ENCODE measurements around the gene CCDC149. TPM values are rescaled to one million over a fixed set of nuclear protein-coding genes. Genes with fewer than 3 reads are reported as not detected.

CCDC149 gene
- total RNA-seq, 1 experiment from 2014 or later: 7.9 TPM

- no peak for DNase-seq
Measured at GRCh38 chr4:24894846-24895245, 18.0 kb downstream of the CCDC149 start.

GRCh38 chr4:24894243-24894642, 18.6 kb downstream of the CCDC149 start:
- no peaks in the 10 kb centered on the region for H3K27me3 ChIP-seq (ENCODE audit: low read length)
- H4K20me1 ChIP-seq (ENCODE audit: low read length): no peaks in the 10 kb centered on the region
- H3K79me2 ChIP-seq (ENCODE audit: low read length): no peaks in the 10 kb centered on the region
- ChIA-PET CTCF (no interaction called here), POLR2A (ENCODE audit: unreplicated experiment) (no interaction called here)
- H3K9ac ChIP-seq (ENCODE audit: low read length): no peak overlapping the region
- no peak for ATAC-seq
- H2AFZ ChIP-seq (ENCODE audit: low read length): no peak overlapping the region
- DNase-seq: no peak
- intact Hi-C loops (cut with micrococcal nuclease): no loop called here
- peaks cover 8% of the 10 kb centered on the region for H3K4me1 ChIP-seq (ENCODE audit: insufficient read depth, low read length)
- no peaks in the 10 kb centered on the region for H3F3A ChIP-seq (ENCODE audit: low read length, unreplicated experiment)
- H3K27ac ChIP-seq (ENCODE audit: low read length): no peak overlapping the region
- TF ChIP-seq CTCF (conservative IDR thresholded peaks at IDR 0.05; ENCODE audit: low read depth, low read length) (no peak), EZH2phosphoT487 (IDR thresholded peaks at IDR 0.05; ENCODE audit: borderline replicate concordance, low read length) (no peak)
- H3K9me3 ChIP-seq (ENCODE audit: low read length): no peaks in the 10 kb centered on the region
- H3K4me3 ChIP-seq (ENCODE audit: low read length): no peak overlapping the region
- no TSS peak for BruUV-seq (replicated peaks)
- H3K36me3 ChIP-seq (ENCODE audit: low read depth, low read length): no peaks in the 10 kb centered on the region
- H3K4me2 ChIP-seq (ENCODE audit: low read length): no peak overlapping the region
- H3K9me2 ChIP-seq (replicated peaks; ENCODE audit: low read length): no peaks in the 10 kb centered on the region

More at GRCh38 chr4:24894846-24895245, 18.0 kb downstream of the CCDC149 start:
- no peaks in the 10 kb centered on the region for H3K9me2 ChIP-seq (replicated peaks; ENCODE audit: low read length)
- no peaks in the 10 kb centered on the region for H3K79me2 ChIP-seq (ENCODE audit: low read length)
- H3K27ac ChIP-seq (ENCODE audit: low read length): no peak overlapping the region
- no peaks in the 10 kb centered on the region for H3F3A ChIP-seq (ENCODE audit: low read length, unreplicated experiment)
- intact Hi-C loops (cut with micrococcal nuclease): no loop called here
- no peaks in the 10 kb centered on the region for H4K20me1 ChIP-seq (ENCODE audit: low read length)
- POLR2A ChIA-PET (ENCODE audit: unreplicated experiment): no interaction called here
- H3K4me2 ChIP-seq (ENCODE audit: low read length): no peak overlapping the region
- ATAC-seq: no peak
- no peaks in the 10 kb centered on the region for H3K36me3 ChIP-seq (ENCODE audit: low read depth, low read length)
- H3K9me3 ChIP-seq (ENCODE audit: low read length): no peaks in the 10 kb centered on the region
- no peak overlapping the region for H3K4me3 ChIP-seq (ENCODE audit: low read length)
- TF ChIP-seq EZH2phosphoT487 (IDR thresholded peaks at IDR 0.05; ENCODE audit: borderline replicate concordance, low read length) (no peak), EZH2 (IDR thresholded peaks at IDR 0.05; ENCODE audit: low read length, unreplicated experiment) (no peak), CTCF (conservative IDR thresholded peaks at IDR 0.05; ENCODE audit: low read depth, low read length) (no peak)
- no peaks in the 10 kb centered on the region for H3K27me3 ChIP-seq (ENCODE audit: low read length)
- CTCF ChIA-PET: no interaction called here
- peaks cover 5% of the 10 kb centered on the region for H3K4me1 ChIP-seq (ENCODE audit: insufficient read depth, low read length)
- H3K9ac ChIP-seq (ENCODE audit: low read length): no peak overlapping the region
- no TSS peak for BruUV-seq (replicated peaks)
- no peak overlapping the region for H2AFZ ChIP-seq (ENCODE audit: low read length)

- Histone ChIP-seq H3K4me1 (ENCODE audit: insufficient read depth, low read length) (peaks cover 8% of the 10 kb centered on the region), H2AFZ (ENCODE audit: low read length) (no peak overlapping the region), H3F3A (ENCODE audit: low read length, unreplicated experiment) (no peaks in the 10 kb centered on the region), H3K9me2 (replicated peaks; ENCODE audit: low read length) (no peaks in the 10 kb centered on the region), H3K9me3 (ENCODE audit: low read length) (no peaks in the 10 kb centered on the region), H3K4me2 (ENCODE audit: low read length) (no peak overlapping the region), H3K79me2 (ENCODE audit: low read length) (no peaks in the 10 kb centered on the region), H3K9ac (ENCODE audit: low read length) (no peak overlapping the region), H3K27ac (ENCODE audit: low read length) (no peak overlapping the region), H3K27me3 (ENCODE audit: low read length) (no peaks in the 10 kb centered on the region), H3K36me3 (ENCODE audit: low read depth, low read length) (no peaks in the 10 kb centered on the region), H4K20me1 (ENCODE audit: low read length) (no peaks in the 10 kb centered on the region), H3K4me3 (ENCODE audit: low read length) (no peak overlapping the region)
- ATAC-seq (no peak), DNase-seq (no peak)
- POLR2A ChIA-PET (ENCODE audit: unreplicated experiment): no interaction called here
- BruUV-seq (replicated peaks): no TSS peak
- intact Hi-C loops (cut with micrococcal nuclease): no loop called here
- TF ChIP-seq EZH2phosphoT487 (IDR thresholded peaks at IDR 0.05; ENCODE audit: borderline replicate concordance, low read length) (no peak), CTCF (conservative IDR thresholded peaks at IDR 0.05; ENCODE audit: low read depth, low read length) (no peak), EZH2 (IDR thresholded peaks at IDR 0.05; ENCODE audit: low read length, unreplicated experiment) (no peak)
- CTCF ChIA-PET: no interaction called here
Measured at GRCh38 chr4:24892778-24893177, 20.1 kb downstream of the CCDC149 start.
